HG03439 (cell line): Measurements from ENCODE around the gene POLDIP3.
"Not testable (repeated sequence)": the region's sequence is repeated elsewhere in the genome, so short reads cannot be mapped to it uniquely, and the experiment has no call there.

Source experiments
- ATAC-seq: cut with Tn5 transposase; IDR thresholded peaks from one replicate; pipeline ENCODE4 v1.9.1; 2021; ENCODE audit warnings: mild to moderate bottlenecking, moderate library complexity; ENCODE audit not compliant: unreplicated experiment

Gene POLDIP3

DNA sequence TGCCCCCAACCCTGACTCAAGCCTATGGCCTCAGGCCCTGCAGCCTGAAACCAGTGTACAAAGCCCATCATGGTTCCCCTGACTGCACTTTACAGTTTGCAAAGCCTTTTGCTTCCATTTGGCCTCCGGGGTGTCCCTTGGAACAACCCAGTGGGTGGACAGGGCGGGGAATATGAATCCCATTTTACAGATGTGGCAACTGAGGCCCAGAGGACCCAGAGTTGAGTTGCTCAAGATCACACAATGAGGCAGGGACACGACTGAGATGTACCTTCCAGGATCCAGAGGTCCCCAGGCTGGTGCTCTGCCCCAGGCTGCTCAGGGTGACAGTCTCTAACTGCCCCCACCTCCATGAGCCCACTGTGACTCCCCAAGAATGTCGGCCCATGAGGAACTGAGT, 5.4 kb upstream of the POLDIP3 start:
- ATAC-seq, result no peak

DNA sequence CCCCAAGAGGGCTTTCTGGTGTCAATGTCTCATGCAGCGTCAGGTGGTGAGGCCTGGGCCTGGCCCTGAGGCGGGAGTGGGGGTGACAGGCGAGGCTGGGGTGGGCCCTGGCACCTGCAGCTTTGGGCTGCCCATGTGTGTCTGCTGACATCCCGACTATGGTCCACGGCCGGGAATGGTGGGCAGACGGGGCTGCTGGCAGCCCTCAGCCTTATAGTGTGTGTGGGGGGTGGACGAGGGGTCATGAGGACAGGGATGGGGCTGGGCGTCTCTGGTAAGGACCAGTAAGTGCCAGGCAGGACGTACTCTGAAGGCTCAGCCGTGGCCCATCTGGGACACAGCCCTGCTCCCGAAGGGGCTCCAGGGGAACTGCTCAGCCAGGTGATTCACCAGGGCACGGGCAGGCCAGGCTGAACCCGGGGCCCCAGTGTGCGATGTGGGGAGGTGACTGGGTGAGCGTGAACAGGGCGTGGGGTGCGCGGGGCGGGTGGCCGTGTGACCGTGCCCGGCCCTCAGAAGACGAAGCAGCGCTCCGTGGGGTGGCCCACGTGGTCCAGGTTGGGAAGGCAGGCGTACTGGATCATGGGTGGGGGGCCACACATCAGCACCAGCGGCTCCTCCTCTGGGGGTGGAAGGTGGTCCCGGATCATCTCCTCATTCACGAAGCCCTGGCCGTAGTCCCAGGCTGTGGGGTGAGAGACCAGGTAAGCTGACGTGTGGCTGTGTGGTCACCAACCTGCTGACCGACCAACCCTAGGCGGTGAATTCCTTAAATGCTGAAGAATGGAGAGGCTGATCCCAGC, 4.8 kb upstream of the POLDIP3 start:
- no peak for ATAC-seq

DNA sequence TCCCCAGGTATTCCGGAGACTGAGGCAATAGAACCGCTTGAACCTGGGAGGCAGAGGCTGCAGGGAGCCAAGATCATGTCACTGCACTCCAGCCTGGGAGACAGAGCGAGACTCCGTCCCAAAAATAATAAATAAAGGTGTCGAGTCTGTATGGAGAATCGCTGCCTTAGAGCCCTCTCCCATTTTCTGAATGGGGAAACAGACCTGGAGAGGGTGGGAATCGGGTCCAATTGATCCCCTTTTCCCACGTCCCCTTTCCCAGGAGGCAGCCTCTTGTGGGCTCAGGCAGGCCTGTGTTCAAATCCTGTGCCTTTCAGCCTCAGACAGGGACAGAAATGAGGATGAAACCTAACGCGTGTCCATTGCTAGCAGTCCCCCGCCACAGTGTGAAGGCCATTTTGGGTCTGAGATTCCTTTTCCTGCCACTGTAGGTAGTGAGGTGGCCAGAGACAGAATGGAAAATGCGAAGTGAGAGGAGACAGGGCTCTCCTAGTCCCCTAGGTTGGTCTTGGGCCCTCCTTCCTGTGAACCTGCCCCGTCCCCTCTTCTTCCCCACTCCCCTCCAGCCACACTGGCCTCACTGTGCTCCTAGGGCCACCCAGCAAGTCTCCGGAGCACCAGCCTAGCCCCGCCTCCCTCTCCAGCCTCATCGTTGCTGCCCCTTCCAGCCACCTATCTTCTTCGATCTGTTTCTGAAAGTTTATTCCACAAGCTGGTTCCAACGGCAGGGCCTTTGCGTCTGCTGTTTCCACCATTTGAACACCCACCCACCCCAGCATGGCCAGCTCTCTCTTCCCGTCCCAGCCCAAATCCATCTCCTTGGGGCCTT, 2.7 kb upstream of the POLDIP3 start:
- ATAC-seq, result no peak

DNA sequence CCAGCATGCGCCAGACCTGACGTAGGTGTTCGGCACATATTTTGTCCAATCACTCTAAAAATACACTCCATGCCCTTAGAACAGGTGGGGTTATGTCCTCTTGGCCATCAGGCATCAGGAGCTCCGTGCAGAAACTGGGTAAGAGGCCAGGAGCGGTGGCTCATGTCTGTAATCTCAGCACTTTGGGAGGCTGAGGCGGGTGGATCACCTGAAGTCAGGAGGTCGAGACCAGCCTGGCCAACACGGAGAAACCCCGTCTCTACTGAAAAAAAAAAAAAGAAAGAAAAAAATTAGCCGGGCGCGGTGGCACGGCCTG, 1.1 kb upstream of the POLDIP3 start:
- not testable (repeated sequence) for ATAC-seq

DNA sequence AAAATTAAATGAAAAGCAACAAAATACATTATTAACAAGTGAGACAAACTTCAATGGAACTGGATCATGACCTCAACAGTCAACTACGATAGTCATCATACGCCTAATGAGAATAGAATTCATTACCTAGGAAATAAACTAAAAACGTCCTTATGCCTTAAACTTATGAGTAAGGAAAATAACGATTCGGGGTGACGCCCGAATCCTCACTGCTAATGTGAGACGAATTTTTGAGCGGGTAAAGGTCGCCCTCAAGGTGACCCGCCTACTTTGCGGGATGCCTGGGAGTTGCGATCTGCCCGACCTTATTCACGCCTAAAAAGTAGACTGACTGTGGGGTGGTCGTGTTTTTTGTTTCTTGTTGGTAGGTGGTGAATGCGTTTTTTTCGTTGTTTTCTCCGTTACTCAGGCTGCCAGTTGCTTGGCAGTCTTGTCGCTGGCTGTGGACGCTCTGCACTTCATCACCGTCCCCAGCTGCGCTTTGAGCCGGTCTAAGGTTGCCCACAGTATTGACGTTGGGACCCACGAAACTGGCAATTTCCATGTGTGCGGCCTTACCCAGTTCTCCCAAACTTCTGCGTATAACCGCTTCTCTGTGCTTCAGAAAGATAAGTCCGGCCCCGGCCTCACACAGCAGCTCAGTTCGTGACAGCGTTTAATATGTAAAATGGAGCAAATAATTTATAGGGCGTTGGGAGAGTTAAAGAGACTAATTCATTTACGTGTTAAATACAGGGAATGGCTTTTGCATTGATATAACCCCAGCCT, 593 bp upstream of the POLDIP3 start:
- peak; percentile 61 for ATAC-seq

DNA sequence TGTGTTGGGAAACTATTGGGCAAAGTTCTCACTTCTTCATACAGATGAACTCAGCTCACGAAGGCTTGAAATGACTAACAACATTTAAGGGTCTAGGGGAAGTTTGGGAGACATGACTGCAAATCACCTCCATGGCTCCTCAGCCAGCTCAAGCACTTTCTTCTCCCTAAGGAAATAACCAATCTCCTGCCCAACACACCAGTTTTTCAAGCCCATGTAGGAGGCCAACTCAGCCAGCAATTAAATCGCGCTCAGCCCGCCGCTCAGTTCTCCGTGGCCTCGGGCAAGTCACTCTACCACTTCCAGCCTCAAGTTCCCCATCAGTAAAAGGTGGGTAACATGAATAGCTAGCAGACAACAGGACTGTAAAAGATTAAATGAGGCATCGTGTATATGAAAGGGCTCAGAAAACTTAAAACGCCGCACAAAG, 796 bp downstream of the POLDIP3 start:
- ATAC-seq, result no peak

DNA sequence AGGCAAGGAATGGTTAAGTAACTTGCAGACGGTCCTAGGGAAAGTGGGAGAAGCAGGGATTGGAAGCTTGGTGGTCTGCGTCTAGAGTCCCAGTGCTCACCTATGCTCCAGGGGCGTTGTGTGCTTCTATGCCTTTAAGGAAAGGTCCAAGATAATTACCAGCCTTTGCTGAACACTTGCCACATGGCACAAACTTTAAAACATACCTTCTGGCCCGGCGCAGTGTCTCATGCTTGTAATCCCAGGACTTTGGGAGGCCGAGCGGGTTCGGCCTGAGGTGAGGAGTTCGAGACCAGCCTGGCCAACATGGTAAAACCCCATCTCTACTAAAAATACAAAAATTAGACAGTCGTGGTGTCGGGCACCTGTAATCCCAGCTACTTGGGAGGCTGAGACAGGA, 2.3 kb downstream of the POLDIP3 start:
- no peak for ATAC-seq

DNA sequence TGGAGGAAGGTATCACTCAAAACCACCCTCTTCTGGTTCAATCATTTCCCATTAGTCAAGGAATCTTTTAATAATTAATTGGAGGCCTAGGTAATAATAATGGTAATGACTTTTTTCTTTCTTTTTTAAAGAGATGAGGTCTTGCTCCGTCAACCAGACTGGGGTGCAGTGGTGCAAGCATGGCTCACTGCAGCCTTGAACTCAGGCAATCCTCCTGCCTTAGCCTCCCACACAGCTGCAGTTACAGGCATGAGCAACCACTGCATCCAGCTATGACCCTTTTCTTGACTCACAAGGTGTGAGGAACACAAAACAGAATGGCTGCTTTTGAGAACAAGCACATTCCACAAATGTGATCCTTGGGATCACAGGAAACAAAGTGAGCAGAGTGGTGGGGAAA, 3.6 kb downstream of the POLDIP3 start:
- no peak for ATAC-seq

DNA sequence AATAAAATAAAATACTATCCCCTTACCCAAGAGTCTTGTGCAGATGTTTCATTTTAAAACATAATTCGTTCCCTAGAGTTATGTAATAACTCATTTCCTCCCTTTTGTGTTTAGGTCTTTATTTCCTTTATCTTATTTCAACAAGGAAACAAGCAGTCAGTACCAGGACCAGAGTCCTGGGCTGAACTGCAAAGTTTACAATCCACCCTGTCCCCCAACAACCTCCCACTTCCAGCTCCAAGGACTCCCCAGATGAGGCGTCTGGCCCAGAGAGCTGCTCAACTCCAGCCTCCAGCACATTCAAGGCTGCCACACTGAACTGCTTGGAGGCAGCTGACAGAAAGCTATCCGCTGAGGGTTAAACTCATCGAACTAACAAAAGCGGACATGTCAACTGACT, 4.5 kb downstream of the POLDIP3 start:
- ATAC-seq, result no peak

DNA sequence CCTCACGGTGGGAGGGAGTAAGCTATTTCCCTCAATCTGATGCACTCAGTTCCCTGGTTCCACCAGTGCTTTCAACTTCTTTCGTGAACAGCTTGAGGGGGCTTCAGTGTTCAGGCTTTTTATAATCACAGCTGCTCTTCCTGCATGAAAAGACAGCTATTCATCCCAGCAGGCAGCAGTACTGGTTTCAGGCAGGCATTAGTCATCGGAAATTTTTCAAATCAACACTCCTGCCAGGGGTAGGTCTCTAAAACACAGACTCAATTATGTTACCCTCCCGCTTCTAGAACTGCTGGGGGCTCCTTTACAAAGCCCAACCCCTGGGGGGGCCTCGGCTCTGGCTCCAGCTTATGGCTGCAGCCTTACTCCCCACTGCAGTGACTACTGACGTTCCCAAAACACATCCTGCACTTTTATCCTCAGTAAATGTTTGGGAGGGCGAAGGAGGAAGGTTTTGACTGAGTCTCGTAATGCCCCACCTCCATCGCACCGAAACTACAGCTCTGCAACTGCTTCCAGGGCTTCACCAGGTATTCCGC, 5.8 kb downstream of the POLDIP3 start:
- no peak for ATAC-seq

DNA sequence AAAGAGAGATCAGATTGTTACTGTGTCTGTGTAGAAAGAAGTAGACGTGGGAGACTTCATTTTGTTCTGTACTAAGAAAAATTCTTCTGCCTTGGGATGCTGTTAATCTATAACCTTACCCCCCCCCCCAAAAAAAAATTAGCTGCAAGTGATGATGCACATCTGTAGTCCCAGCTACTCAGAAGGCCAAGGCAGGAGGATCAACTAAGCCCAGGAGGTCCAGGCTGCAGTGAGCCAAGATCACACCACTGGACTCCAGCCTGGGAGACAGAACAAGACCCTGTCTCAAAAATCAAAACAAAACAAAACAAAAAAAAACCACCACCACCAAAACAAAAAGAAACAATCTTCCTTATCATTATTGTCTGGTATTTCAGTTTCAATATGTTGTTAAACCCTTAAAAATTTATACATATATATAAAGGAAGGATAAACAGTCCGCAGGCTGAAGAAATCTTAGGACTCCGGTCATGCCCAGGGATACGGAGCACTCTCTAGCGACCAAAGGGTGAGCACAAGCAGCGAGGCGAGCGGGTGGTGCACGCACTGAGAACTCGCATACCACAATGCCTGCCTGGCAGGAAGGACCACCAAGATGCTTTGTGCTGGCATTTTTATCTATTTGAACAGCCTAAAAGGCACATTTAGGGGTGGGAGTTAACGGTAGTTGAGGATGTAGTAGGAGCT, 6.4 kb downstream of the POLDIP3 start:
- no peak for ATAC-seq

DNA sequence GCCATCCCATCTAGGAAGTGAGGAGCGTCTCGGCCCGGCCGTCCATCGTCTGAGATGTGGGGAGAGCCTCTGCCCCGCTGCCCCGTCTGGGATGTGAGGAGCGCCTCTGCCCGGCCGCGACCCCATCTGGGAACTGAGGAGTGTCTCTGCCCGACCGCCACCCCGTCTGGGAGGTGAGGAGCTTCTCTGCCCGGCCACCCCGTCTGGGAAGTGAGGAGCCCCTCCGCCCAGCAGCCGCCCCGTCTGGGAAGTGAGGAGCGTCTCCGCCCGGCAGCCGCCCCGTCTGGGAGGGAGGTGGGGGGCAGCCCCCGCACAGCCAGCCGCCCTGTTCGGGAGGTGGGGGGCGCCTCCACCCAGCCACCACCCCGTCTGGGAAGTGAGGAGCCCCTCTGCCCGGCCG, 7.0 kb downstream of the POLDIP3 start:
- not testable (repeated sequence) for ATAC-seq

DNA sequence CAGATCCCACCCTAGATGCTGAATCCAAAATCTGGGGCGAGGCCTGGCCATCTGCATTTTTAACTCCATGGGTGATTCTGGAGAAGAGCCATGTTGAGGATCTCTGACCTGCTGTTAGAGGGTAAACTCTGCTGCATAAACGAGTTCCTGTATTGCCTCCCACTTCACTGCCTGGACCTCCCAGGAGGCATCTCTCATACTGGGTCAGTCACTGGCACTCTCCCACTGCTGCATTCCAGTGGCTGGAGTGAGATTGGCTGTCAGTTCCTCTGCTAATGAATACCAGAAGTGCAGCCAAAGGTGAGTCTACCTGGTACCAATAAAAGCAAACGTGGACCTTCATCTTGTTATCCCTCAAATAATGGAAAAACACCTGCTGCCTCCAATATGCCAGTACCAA, 10.3 kb downstream of the POLDIP3 start:
- no peak for ATAC-seq

DNA sequence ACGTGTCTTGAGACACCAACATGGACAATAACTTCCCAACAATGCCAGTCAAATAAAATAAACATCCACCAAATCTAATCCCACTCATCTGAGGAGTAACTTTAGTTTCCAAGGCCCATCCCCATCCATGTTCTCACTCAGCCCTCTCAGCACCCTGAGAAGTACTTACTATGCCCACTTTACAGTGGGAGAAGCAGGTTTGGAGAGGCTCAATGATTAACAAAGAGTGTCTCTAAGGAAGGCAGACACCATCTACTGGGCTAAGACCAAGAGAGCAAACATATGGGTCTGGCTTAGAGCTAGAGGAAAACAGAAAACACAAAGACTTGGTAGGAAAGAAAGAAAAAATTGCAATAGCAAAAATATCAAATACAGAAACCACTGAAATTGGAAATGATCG, 11.3 kb downstream of the POLDIP3 start:
- ATAC-seq, result no peak

DNA sequence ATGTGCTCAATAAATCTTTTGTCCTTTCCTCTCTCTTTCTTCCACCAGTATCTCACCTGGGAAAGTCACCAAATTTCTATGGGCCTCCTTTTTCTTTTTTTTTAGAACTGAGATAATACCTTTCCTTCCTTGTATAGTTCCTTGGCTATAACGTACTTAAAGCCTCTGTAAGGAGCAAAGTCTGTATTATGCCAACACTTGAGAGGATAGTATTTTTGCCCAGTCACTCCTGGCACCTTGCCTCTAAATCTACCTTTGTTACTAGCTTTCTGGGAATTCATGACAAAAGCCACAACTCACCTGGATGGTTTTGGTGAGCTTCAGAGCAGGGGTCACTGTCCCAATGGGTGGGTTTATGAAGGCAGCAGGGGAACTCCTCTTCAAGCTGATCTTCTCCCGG, 12.2 kb downstream of the POLDIP3 start:
- ATAC-seq, result no peak

DNA sequence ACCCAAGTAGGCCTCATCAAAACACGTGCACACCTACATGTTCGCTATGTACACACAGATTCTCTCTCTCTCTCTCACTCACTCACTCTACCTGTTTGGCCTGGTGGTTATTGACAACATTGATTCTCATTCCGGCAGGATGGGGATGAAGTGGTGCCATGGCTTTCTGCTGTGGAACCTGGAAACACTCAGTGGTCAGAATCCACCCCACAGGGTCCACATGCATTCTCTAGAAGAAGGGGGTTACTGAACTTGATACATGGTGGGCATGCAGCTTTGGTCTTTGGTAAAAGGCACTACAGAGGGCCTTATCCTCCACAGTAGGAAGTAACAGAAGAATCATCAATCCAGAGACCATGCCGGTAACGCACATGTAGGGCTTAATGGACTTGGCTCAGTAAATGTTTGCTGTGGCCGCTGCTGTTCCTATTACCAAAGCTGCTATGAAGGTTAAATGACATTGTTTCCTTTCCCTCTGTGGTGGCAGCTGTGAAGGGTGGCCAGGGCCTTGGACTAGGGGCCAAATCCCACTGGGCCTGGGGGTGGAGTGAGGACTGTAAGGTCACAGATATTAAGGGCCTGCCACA, 12.7 kb downstream of the POLDIP3 start:
- ATAC-seq, result no peak

DNA sequence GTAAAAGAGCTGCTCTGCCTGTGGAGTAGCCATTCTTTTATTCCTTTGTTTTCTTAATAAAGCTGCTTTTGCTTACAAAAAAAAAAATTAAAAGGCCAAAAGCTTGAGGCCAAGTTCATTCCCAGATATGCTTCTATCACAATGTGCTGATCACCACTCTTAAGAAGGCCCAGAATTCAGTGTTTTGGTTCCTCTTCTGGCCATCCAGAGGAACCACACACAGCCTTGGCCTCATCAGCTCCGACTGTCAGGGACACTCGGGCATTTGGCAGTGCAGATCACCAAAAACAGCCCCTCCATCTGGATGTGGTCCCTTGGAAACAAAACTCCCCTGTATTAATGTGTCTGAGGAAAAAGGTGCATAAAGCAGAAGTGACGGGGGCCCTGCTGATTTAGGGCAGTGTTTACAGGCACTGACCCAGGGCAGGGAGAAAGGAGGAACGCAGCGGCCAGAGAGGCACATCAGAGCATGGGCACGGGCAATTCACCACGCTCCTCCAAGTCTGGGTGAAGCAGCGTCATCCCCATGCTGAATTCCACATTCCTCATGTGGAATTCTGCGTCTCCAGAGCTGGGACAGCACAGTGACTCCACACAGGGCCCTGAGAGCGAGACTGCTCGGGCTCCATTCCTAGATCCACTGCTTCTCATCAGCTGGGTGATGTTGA, 17.7 kb downstream of the POLDIP3 start:
- no peak for ATAC-seq

DNA sequence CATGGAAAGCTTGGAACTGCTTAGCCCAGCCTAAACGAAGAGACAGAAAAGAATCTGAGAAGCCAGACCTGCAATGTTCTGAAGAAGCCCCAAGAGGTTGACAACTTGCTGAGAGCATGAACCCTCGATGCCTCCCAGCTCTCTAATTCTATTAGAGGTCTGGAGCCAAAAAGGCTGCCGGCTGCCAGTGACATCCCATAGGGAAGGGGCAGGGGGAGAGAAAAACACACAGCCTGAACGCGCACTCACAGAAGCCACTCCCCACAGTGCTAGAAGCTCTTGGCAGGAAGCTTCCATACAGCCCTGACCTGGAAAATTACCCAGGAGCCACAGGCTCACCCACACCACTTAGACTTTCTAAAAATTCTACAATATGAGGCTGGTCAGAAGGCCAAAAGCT, 18.3 kb downstream of the POLDIP3 start:
- no peak for ATAC-seq

DNA sequence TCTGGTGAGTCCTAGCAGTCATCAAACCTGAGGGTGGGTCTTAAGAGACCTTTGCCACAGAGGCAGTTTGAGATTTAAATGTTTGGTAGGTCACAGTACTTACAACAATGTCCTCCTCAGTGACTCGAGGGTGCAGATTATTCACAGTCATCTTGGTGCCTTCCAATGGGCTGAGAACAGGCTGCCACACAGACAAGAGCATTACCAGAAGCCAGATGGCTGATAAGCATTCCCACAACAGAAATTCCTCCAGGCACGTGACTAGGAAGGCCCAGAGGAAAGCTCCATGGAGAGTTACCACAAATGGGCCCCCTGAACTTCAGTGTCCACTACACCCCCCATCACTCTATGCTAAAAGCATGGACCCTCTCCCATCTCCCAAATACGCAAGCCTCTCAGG, 19.2 kb downstream of the POLDIP3 start:
- no peak for ATAC-seq

DNA sequence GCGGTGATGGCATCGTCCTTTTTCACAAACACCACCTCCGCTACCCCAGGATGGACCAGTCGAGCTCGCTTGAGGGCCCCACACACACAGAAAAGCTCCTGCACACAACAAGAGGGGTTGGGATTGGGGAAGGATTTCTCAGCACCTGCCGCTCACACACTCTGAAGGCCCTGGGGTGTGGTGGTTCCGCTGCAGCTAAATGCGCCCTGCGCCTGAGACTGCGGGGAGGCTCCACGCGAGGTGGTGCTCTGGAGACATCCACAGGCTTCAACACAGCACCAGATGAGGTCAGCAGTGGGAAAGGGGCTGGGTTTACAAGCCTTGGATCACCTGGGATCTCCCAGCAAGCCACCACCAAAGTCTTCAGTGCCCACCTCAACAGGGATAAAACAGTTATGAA, 22.7 kb downstream of the POLDIP3 start:
- ATAC-seq, result no peak
